ENCODE measurements around the gene PPEF2. TPM values are rescaled to one million over a fixed set of nuclear protein-coding genes. Genes with fewer than 3 reads are reported as not detected.

PPEF2 gene
- total RNA-seq, 1 experiment from 2014 or later: not detected

DNA sequence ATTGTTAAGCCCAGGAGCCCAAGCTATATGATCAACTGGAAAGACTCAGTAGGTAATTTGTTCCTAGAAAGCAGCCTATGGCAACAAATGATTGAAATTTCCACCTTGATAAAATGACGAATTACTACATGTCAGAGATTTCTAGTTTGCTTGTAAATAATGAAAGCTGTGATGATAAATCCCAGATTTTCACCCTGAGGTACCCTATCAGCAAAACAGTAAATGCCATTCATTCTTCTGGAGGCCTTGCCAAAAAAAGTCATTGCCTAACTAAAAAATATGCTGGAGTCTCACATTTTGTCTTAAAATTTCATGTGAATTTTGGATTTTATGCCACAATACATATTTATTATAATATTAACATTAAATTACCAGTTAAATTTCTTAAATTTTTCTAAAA, 71.3 kb downstream of the PPEF2 start:
- Histone ChIP-seq H3K27me3 (ENCODE audit: control insufficient read depth, insufficient read depth, low read length) (no peaks in the 10 kb centered on the region), H3K36me3 (replicated peaks; ENCODE audit: control insufficient read depth, insufficient read depth, low read length) (no peaks in the 10 kb centered on the region), H3K4me3 (ENCODE audit: insufficient read depth, low read depth, low read length) (no peak overlapping the region)
- DNase-seq: no peak

DNA sequence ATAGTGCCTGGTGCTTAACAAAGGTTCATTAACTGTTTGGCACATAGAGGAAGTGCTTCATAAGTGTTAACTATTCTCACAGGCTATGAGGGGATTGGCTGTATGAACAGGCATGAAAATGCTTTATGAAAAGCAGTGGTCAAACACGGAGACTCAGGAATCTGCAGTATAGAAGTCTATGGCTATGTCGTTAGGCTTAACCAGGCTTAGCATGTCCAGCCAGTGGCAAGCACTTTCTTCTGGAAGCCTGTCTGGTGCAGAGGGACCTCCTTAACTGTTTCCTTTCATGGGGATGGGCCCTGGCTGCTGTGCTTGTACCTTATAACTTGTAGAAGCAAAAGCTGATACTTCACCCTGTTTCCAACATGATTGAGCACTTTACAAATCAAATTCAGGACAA, 78.4 kb downstream of the PPEF2 start:
- no peaks in the 10 kb centered on the region for H3K27me3 ChIP-seq (ENCODE audit: control insufficient read depth, insufficient read depth, low read length)
- DNase-seq: no peak
- no peaks in the 10 kb centered on the region for H3K36me3 ChIP-seq (replicated peaks; ENCODE audit: control insufficient read depth, insufficient read depth, low read length)
- no peak overlapping the region for H3K4me3 ChIP-seq (ENCODE audit: insufficient read depth, low read depth, low read length)

DNA sequence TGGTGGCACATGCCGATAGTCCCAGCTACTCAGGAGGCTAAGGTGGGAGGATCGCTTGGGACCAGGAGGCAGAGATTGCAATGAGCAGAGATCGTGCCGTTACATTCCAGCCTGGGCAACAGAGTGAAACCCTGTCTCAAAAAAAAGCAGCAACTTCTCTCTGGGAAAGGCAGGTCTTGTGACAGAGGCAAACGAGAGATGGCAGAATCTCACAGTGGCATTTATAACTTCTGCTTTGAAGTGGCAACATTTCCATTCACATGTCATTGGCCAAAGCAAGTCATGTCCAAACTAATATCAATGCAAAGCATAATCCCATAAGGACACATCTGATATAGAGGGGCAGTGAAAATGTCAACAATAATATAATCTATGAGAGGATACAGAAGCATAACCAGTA, 79.8 kb downstream of the PPEF2 start:
- Histone ChIP-seq H3K36me3 (replicated peaks; ENCODE audit: control insufficient read depth, insufficient read depth, low read length) (no peaks in the 10 kb centered on the region), H3K27me3 (ENCODE audit: control insufficient read depth, insufficient read depth, low read length) (no peaks in the 10 kb centered on the region), H3K4me3 (ENCODE audit: insufficient read depth, low read depth, low read length) (no peak overlapping the region)
- no peak for DNase-seq

DNA sequence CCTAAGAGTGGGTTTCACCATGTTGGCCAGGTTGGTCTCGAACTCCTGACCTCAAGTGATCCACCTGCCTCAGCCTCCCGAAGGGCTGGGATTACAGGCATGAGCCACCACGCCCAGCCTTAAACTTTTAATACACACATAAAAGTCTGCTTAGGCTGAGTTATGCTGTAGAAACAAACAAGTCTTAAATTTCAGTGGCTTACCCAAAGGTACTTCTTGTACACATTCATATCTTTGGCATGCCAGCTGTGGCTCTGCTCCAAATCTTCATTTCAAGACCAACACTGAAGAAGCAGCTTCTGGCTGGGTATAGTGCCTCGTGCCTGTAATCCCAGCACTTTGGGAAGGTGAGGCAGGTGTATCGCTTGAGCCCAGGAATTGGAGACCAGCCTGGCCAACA, 80.3 kb downstream of the PPEF2 start:
- H3K36me3 ChIP-seq (replicated peaks; ENCODE audit: control insufficient read depth, insufficient read depth, low read length): no peaks in the 10 kb centered on the region
- H3K4me3 ChIP-seq (ENCODE audit: insufficient read depth, low read depth, low read length): no peak overlapping the region
- DNase-seq: no peak
- H3K27me3 ChIP-seq (ENCODE audit: control insufficient read depth, insufficient read depth, low read length): no peaks in the 10 kb centered on the region

DNA sequence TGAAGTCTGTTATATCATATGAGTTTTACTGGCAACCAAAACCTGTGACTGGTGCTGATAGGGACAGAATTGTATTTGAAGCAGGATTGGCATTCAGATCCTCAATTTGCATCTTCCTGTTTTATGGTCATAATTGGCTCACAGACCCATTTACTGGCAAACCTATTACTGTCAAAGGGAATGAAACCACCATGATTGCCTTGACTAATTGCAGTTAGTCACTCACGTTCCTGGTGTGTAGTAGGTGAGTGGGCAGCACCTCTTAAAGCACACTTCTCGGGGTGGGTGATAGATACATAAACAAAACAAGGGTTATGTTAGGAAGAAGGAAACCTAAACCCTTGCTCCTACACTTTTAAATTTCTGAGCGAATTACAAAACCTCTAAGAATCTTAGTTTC, 81.0 kb downstream of the PPEF2 start:
- Histone ChIP-seq H3K36me3 (replicated peaks; ENCODE audit: control insufficient read depth, insufficient read depth, low read length) (no peaks in the 10 kb centered on the region; the same call in 1 of the 2 replicates), H3K27me3 (ENCODE audit: control insufficient read depth, insufficient read depth, low read length) (no peaks in the 10 kb centered on the region), H3K4me3 (ENCODE audit: insufficient read depth, low read depth, low read length) (no peak overlapping the region)
- DNase-seq: no peak

DNA sequence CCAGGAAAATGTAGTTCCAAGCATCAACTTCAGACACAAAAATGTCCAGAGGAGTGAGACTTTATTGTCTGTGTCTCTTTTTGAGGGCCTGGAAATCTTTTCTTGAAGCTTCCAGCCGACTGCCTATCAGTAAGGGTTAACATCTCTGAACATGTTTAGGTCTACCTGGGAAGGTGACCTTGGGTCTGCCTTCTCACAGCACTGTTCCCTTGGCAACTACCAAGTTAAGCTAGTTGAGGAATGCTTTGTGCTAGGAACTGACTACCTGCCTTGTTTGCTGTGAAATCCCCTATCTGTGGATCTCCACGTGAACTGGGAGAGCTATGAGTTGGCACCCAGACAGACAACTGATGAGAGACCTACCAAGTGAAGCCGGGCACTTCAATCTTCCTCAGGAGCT, 81.6 kb downstream of the PPEF2 start:
- DNase-seq: no peak
- H3K36me3 ChIP-seq (replicated peaks; ENCODE audit: control insufficient read depth, insufficient read depth, low read length): no peaks in the 10 kb centered on the region; the same call in 1 of the 2 replicates
- H3K4me3 ChIP-seq (ENCODE audit: insufficient read depth, low read depth, low read length): no peak overlapping the region
- no peaks in the 10 kb centered on the region for H3K27me3 ChIP-seq (ENCODE audit: control insufficient read depth, insufficient read depth, low read length)

DNA sequence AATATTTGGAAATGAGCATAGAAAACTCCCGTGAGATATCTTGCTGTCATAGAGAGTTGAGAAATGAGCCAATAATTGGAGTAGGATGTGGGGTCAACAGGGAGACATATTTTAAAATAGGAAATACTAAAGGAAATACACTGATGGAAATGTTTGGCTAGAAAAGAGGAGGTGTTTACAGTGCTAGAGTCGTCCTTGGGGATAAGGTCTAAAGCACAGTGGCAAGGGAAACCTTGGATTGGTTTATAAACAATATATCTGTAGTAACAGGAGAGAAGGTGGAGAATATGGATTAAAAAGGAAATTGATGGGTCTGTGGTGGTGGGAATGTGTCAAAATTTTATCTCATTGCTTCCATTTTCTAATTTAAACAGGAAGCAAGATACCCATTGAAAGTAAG, 82.1 kb downstream of the PPEF2 start:
- no peak for DNase-seq
- Histone ChIP-seq H3K27me3 (ENCODE audit: control insufficient read depth, insufficient read depth, low read length) (no peaks in the 10 kb centered on the region), H3K36me3 (replicated peaks; ENCODE audit: control insufficient read depth, insufficient read depth, low read length) (no peaks in the 10 kb centered on the region; the same call in 1 of the 2 replicates), H3K4me3 (ENCODE audit: insufficient read depth, low read depth, low read length) (no peak overlapping the region)

DNA sequence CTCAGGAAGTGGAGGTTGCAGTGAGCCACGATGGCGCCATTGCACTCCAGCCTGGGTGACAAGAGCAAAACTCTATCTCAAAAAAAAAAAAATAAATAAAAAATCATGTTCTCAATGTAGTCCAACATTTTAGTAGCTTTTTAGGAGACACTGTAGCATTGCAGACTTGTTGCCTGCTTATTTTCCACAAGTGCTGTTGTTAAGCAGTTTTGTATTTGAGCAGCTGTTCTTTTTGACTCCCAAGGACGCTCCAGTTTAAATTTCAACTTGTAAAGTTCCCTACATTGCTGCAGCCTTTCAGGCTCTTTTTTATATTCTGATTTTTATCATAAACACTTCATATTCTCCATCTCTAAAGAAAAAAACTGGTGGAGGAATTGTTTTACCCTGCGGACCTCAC, 83.1 kb downstream of the PPEF2 start:
- Histone ChIP-seq H3K36me3 (replicated peaks; ENCODE audit: control insufficient read depth, insufficient read depth, low read length) (peaks cover 6% of the 10 kb centered on the region), H3K27me3 (ENCODE audit: control insufficient read depth, insufficient read depth, low read length) (no peaks in the 10 kb centered on the region), H3K4me3 (ENCODE audit: insufficient read depth, low read depth, low read length) (no peak overlapping the region)
- no peak for DNase-seq

DNA sequence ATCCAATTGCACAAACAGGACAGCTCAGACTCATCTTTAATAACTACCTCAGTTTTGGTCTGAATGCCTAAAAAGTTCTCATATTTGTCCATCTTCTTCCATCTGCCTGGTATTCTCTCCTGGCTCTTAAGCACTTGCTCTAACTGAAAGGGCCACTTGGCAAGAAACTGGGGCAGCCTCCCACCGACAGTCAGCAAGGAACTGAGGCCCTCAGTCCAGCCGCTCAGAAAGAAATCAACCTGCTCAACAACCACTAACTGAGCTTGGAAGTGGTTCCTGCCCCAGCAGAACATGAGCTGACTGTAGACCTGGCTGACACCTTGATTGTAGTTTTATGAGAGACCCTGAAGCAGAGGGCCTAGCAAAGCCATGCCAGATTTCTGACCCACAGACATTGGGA, 84.4 kb downstream of the PPEF2 start:
- no peak for DNase-seq
- Histone ChIP-seq H3K4me3 (ENCODE audit: insufficient read depth, low read depth, low read length) (no peak overlapping the region), H3K27me3 (ENCODE audit: control insufficient read depth, insufficient read depth, low read length) (no peaks in the 10 kb centered on the region), H3K36me3 (replicated peaks; ENCODE audit: control insufficient read depth, insufficient read depth, low read length) (peaks cover 13% of the 10 kb centered on the region)

Other genes with a start within 250 kb of the PPEF2 start
- 175 and 189 TPM in 2 replicates for gene G3BP2, start 229.0 kb downstream of the PPEF2 start, total RNA-seq (2014; rRNA removed; shearing (Covaris generic))
- 136 and 185 TPM in 2 replicates for gene USO1, start 177.9 kb downstream of the PPEF2 start, total RNA-seq (2014; rRNA removed; shearing (Covaris generic))
- 5.5 and 7.8 TPM in 2 replicates for gene NAAA, start 38.6 kb upstream of the PPEF2 start, total RNA-seq (2014; rRNA removed; shearing (Covaris generic))
- 31.1 and 39.4 TPM in 2 replicates for gene SDAD1, start 88.5 kb upstream of the PPEF2 start, total RNA-seq (2014; rRNA removed; shearing (Covaris generic))
- not detected in 2 replicates for gene CXCL9, start 105.1 kb upstream of the PPEF2 start, total RNA-seq (2014; rRNA removed; shearing (Covaris generic))
- gene CXCL10, start 121.0 kb upstream of the PPEF2 start, total RNA-seq (2014; rRNA removed; shearing (Covaris generic)): not detected in 2 replicates
- not detected in 2 replicates for gene CXCL11, start 133.6 kb upstream of the PPEF2 start, total RNA-seq (2014; rRNA removed; shearing (Covaris generic))
- gene ART3, start 172.3 kb upstream of the PPEF2 start, total RNA-seq (2014; rRNA removed; shearing (Covaris generic)): 0.42 TPM in 1 of 2 replicates, not detected in the other
- gene NUP54, start 245.9 kb upstream of the PPEF2 start, total RNA-seq (2014; rRNA removed; shearing (Covaris generic)): 102 and 122 TPM in 2 replicates